COLO668 (cell line): ENCODE data around the gene KCNQ2.

Experiments used
- DNase-seq: peaks from one replicate; lab custom pipeline; 2025; ENCODE audit not compliant: unreplicated experiment; lab: John Stamatoyannopoulos, UW

Gene KCNQ2

GRCh38 chr20:63372971-63373885 is 99.2 kb downstream of the KCNQ2 start:
- no peak for DNase-seq

DNA sequence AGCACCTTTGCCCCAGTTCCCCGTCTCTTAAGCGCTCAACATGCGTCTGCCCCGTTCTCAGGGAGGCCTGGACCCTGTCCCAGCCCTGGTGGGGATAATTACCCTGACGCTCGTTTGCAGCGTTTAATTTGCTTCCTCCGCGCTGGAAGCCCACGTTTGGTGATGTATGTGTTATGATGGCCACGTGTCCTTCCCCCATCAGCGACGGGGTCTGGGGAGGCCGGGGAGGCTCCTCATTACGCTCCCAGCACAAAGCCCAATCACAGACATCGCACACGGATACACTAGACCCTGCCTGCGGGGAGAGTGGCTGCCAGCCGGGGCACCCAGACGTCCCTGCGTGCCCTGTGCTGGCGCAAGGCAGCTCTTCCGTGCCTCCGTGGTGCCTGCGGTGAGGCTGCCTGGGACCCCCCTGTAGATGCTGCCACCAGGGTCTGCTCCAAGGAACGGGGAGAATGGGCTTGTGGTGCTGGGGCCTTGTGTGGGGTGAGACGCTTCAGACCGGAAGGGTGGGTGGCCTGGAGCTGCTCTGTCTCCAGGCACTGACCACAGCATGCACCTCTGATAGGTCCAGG is 101.1 kb downstream of the KCNQ2 start:
- no peak for DNase-seq

- DNase-seq: no peak
Measured at GRCh38 chr20:63370618-63371187, 101.8 kb downstream of the KCNQ2 start.

GRCh38 chr20:63369724-63370617 is 102.5 kb downstream of the KCNQ2 start:
- no peak for DNase-seq

- DNase-seq: no peak
Measured at GRCh38 chr20:63369024-63369530, 103.4 kb downstream of the KCNQ2 start.

DNA sequence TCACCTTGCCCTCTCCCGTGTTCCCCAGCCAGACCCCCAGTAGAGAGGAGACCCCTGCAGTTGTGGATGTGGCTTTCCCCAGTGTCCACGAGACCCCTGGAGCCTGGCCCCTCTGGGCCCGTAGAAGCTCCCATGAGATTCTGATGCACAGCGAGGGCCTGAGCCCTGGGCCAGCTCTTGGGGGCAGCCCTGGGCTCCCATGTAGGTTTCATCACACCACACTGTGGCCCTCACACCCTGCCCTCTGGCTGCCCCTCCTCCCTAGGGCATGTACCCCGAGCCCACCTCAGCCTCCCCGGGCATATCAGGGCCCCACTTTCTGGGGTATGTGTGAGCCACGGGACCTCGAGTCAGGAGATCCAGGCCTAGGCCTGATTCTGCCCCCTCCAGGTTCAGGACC is 104.3 kb downstream of the KCNQ2 start:
- DNase-seq: no peak

- no peak for DNase-seq
Measured at GRCh38 chr20:63367446-63368055, 104.9 kb downstream of the KCNQ2 start.

GRCh38 chr20:63366390-63367365 is 105.8 kb downstream of the KCNQ2 start:
- no peak for DNase-seq

- DNase-seq: no peak
Measured at GRCh38 chr20:63365601-63366389, 106.7 kb downstream of the KCNQ2 start.

- DNase-seq: no peak
Measured at GRCh38 chr20:63364801-63365585, 107.5 kb downstream of the KCNQ2 start.

DNA sequence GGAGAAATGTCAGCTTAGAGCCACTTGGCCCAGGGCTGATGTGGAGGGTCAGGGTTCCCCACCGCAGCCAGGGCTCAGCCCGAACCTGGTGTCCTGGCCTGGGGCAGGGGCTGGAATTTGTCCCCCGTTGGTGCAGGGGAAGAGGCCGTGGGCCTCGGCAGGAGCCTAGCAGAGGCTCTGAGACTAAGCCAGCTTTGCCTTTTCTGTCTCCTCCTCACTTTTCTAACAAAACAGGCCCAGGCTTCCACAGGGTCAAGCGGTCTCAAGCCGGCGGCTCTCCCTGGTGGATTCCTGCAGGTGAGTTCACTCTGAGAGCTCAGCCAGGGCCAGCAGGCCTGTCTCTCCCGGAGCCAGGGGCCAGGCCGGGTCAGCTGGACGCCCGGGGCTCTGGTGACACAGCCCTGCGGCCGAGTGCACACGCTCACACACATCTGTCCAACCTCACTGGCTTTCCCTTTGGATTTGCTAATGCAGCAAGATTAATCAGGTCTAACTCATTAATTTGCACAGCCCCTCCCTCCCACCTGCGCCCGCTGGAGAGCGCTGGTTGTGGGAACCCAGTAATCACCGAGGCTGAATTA is 108.4 kb downstream of the KCNQ2 start:
- DNase-seq: no peak

DNA sequence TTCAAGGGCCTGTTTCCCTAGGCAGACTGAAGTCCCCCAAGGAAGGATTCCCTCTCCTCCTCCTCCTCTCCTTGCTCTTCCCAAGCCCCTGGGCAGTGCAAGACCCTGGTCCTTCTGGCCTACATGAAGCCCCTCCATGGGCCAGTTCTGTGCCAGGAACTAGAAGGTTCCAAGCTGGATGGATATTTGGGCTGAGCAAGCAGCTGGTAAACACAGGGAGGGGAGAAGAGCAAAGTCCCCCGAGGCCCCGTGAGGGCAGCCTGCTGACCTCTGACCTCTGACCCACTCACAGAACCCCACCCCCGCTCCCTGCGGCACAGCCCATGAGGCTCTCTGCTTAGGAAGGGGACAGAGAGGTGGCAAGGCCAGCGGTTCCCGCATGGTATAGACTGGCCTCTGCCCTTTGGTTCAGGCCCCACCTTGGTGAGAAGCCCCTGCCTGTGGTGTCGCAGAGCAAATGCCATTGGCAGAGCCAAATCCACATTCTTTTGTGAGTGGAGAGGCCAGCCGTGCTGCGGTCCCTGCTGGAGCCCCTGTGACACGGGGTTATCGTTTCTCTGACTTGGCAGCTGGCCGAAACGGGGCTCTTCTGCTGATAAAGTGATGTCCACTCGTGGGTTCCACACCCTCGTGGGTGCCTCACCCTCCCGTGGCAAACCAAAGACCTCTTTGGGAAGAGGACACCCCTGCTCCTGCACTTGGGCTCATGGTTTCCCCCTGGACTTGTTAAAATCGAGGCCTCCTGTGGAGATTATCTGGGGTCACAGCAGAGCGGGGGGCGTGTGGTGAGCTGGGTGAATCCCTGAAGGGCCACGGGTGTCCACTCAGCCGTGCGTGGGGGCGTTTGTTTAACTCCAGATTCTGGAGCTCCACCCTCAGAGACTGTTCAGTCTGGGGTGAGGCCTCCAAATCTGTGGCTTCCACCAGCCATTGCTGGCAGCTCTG is 109.2 kb downstream of the KCNQ2 start:
- no peak for DNase-seq

DNA sequence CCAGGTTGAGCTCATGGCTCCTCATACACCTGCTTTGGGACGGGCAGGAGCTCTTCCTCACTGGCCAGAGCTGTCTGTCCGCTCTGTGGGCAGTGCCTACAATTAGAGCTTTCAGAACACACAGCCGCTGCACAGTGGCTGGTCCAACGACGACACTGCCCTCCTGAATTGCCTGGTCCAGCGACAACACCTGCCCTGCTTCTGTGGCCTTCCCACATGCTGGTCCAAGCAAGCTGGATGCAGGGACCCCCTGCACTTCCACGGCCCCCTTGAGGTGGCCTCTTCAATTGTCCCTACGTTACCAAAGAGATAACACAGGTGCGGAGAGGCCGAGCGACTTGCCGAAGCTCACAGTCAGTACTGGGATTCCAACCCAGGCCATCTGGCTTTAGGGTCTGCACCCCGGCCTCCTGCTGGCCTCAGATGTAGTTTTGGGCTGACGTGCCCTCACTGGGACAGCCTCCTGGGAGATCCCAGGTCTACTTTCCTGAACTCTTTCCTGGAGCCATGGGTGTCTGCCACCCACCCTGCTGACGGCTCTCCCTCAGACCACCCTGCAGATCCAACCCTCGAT is 109.9 kb downstream of the KCNQ2 start:
- DNase-seq: no peak

GRCh38 chr20:63361519-63362435 is 110.7 kb downstream of the KCNQ2 start:
- peak; percentile 66 for DNase-seq
